Small intestine (tissue), 7 donors: ENCODE measurements around the gene PLCL1. TPM values are rescaled to one million over a fixed set of nuclear protein-coding genes. Genes with fewer than 3 reads are reported as not detected.
A peak's percentile ranks its signal among the peaks of the same experiment; 100 is the strongest.

ENCODE experiments used
- DNase-seq, 2 donors: peaks; one replicate each; pipeline versions ENCODE4 v3.0.0 to v3.0.0-alpha.2; 2013
- FAIRE-seq: peaks from 2 replicates; lab custom pipeline; 2012; peaks lifted over from hg19 to GRCh38; lab: Jason Lieb, UNC
- H3K27ac ChIP-seq, 3 donors: one replicate each; pipeline ENCODE4 v1.5.1; 2013; ENCODE audit warnings: low read length in 2 of 3, mild to moderate bottlenecking in 2 of 3, control low read depth in 1 of 3, inconsistent platforms in 1 of 3, low read depth in 1 of 3, moderate library complexity in 1 of 3
- H3K27me3 ChIP-seq, 3 donors: one replicate each; pipeline ENCODE4 v1.6.1; 2013; ENCODE audit warnings: low read length in 3 of 3, inconsistent platforms in 1 of 3; ENCODE audit not compliant: control insufficient read depth in 3 of 3, insufficient read depth in 3 of 3
- H3K36me3 ChIP-seq, 3 donors: one replicate each; pipeline ENCODE4 v1.6.1; 2013; ENCODE audit warnings: low read length in 3 of 3, inconsistent platforms in 1 of 3, low read depth in 1 of 3, mild to moderate bottlenecking in 1 of 3, moderate library complexity in 1 of 3; ENCODE audit not compliant: control insufficient read depth in 3 of 3, insufficient read depth in 2 of 3
- H3K4me1 ChIP-seq, 3 donors: one replicate each; pipeline ENCODE4 v1.6.1; 2013; ENCODE audit warnings: low read length in 2 of 3, inconsistent platforms in 1 of 3, low read depth in 1 of 3, mild to moderate bottlenecking in 1 of 3, moderate library complexity in 1 of 3; ENCODE audit not compliant: control insufficient read depth in 3 of 3, insufficient read depth in 2 of 3
- H3K4me3 ChIP-seq, 3 donors: one replicate each; pipeline ENCODE4 v1.5.1; 2013; ENCODE audit warnings: low read length in 3 of 3, control low read depth in 1 of 3, inconsistent platforms in 1 of 3, low read depth in 1 of 3, mild to moderate bottlenecking in 1 of 3, moderate library complexity in 1 of 3
- H3K9me3 ChIP-seq, 2 donors: one replicate each; pipeline ENCODE4 v1.6.1; 2013; ENCODE audit warnings: low read depth in 1 of 2, low read length in 1 of 2; ENCODE audit not compliant: control insufficient read depth in 2 of 2, insufficient read depth in 1 of 2
- whole genome bisulfite sequencing, 3 donors: extraction: QIAGEN DNeasy Blood & Tissue Kit; methylation state at CpG; one replicate each; pipeline ENCODE4 v1.1.7; 2013; 5-methylcytosine and 5-hydroxymethylcytosine counted together
- polyA plus RNA-seq, 4 donors: library from polyadenylated mRNA; stranded (reverse) in 3 of 4; unstranded in 1 of 4; fragments of 200-250 nt in 3 of 4; fragments of 120-200 nt in 1 of 4; gene quantifications; one replicate each; pipeline versions ENCODE4 v1.2.1 to v1.2.3, GENCODE V29; 2013
- donor health status: healthy with polysubstance abuse.
- donor health status: control.
- donor health status: control.
- donor health status: Bipolar disorder and iron deficiency.
- donor health status: healthy.

Gene PLCL1
- polyA plus RNA-seq, 4 donors, result 0.58 to 2.3 (median 0.81) TPM; not detected in 1

GRCh38 chr2:198033626-198034025 lies 229.2 kb downstream of the PLCL1 start:
- H3K4me1 ChIP-seq, result no peaks in the 10 kb centered on the region
- 80 to 83% (median 81%) methylated on average over 5 of the region's 5 CpGs for WGBS, 3 donors
- FAIRE-seq, result no peak

GRCh38 chr2:198036029-198036879 lies 231.9 kb downstream of the PLCL1 start:
- Histone ChIP-seq H3K4me3 (no peak overlapping the region), H3K36me3 (no peaks in the 10 kb centered on the region), H3K27ac (no peak overlapping the region), H3K4me1 (no peaks in the 10 kb centered on the region), H3K9me3 (no peaks in the 10 kb centered on the region), H3K27me3 (no peaks in the 10 kb centered on the region)
- 0 to 12% (median 1%) methylated on average over 1 of the region's 1 CpG for WGBS, 3 donors
- FAIRE-seq, result no peak
- DNase-seq, result no peak

More at GRCh38 chr2:198033626-198034025, 229.2 kb downstream of the PLCL1 start:
- Histone ChIP-seq H3K36me3 (no peaks in the 10 kb centered on the region), H3K9me3 (no peaks in the 10 kb centered on the region), H3K27ac (no peak overlapping the region), H3K27me3 (no peaks in the 10 kb centered on the region), H3K4me3 (no peak overlapping the region)
- DNase-seq, result no peak

GRCh38 chr2:198040835-198041234 lies 236.4 kb downstream of the PLCL1 start:
- Histone ChIP-seq H3K4me1 (peaks cover 0 to 5% (median 3%) of the 10 kb centered on the region in 3 donors), H3K27ac (no peak overlapping the region), H3K36me3 (no peaks in the 10 kb centered on the region), H3K9me3 (no peaks in the 10 kb centered on the region), H3K27me3 (no peaks in the 10 kb centered on the region), H3K4me3 (no peak overlapping the region)
- DNase-seq (no peak), FAIRE-seq (no peak)
- WGBS, 3 donors, result 51 to 70% (median 69%) methylated on average over 2 of the region's 2 CpGs

- no peak for FAIRE-seq
- H3K36me3 ChIP-seq, result no peaks in the 10 kb centered on the region
- H3K27ac ChIP-seq, result no peak overlapping the region
- no peak for DNase-seq
- WGBS, 3 donors, result 0 to 64% (median 44%) methylated on average over 1 of the region's 1 CpG
- H3K4me3 ChIP-seq, result no peak overlapping the region
- no peaks in the 10 kb centered on the region for H3K27me3 ChIP-seq
- no peaks in the 10 kb centered on the region for H3K9me3 ChIP-seq
- peaks cover 0 to 5% (median 3%) of the 10 kb centered on the region in 3 donors for H3K4me1 ChIP-seq
Observed at GRCh38 chr2:198042189-198042588, 237.8 kb downstream of the PLCL1 start.

- Histone ChIP-seq H3K9me3 (no peaks in the 10 kb centered on the region), H3K27ac (no peak overlapping the region), H3K4me1 (peaks cover 0 to 5% (median 3%) of the 10 kb centered on the region in 3 donors), H3K36me3 (no peaks in the 10 kb centered on the region), H3K27me3 (no peaks in the 10 kb centered on the region), H3K4me3 (no peak overlapping the region)
- DNase-seq, result peak in 1 of 2 donors; percentile 28
- no peak for FAIRE-seq
- WGBS, 3 donors, result 43 to 79% (median 60%) methylated on average over 2 of the region's 2 CpGs
Observed at GRCh38 chr2:198044777-198045176, 240.4 kb downstream of the PLCL1 start.

GRCh38 chr2:198045227-198045626 lies 240.8 kb downstream of the PLCL1 start:
- peak in 1 of 2 donors; percentile 66 for DNase-seq
- Histone ChIP-seq H3K4me3 (no peak overlapping the region), H3K36me3 (no peaks in the 10 kb centered on the region), H3K9me3 (no peaks in the 10 kb centered on the region), H3K27me3 (no peaks in the 10 kb centered on the region), H3K4me1 (peaks cover 0 to 5% (median 3%) of the 10 kb centered on the region in 3 donors), H3K27ac (no peak overlapping the region)
- peak; percentile 93 for FAIRE-seq

- no peaks in the 10 kb centered on the region for H3K4me1 ChIP-seq
- no peak overlapping the region for H3K4me3 ChIP-seq
- H3K27ac ChIP-seq, result no peak overlapping the region
- 47 to 77% (median 55%) methylated on average over 2 of the region's 2 CpGs for WGBS, 3 donors
- no peaks in the 10 kb centered on the region for H3K36me3 ChIP-seq
- H3K9me3 ChIP-seq, result no peaks in the 10 kb centered on the region
- DNase-seq, result no peak
- no peak for FAIRE-seq
- H3K27me3 ChIP-seq, result no peaks in the 10 kb centered on the region
Observed at GRCh38 chr2:198052741-198053140, 248.3 kb downstream of the PLCL1 start.

GRCh38 chr2:198053148-198053547 lies 248.8 kb downstream of the PLCL1 start:
- Histone ChIP-seq H3K27me3 (no peaks in the 10 kb centered on the region), H3K4me3 (no peak overlapping the region), H3K27ac (no peak overlapping the region), H3K9me3 (no peaks in the 10 kb centered on the region), H3K36me3 (no peaks in the 10 kb centered on the region), H3K4me1 (no peaks in the 10 kb centered on the region)
- DNase-seq, result no peak
- 90 to 100% (median 94%) methylated on average over 1 of the region's 1 CpG for WGBS, 3 donors
- FAIRE-seq, result no peak
